PC-9 (cell line): ENCODE data around the gene SALL2. TPM values are rescaled to one million over a fixed set of nuclear protein-coding genes. Genes with fewer than 3 reads are reported as not detected.

Experiments
- total RNA-seq: library from RNA; stranded (reverse); gene quantifications from 2 replicates; pipeline ENCODE4 v1.2.3, GENCODE V29; 2021

Gene SALL2
- total RNA-seq, 1 experiment from 2014 or later = 10.9 TPM

Other genes starting within 250 kb of the SALL2 start
- 0.75 and 2.1 TPM in 2 replicates for gene RPGRIP1, start 246.3 kb downstream of the SALL2 start, total RNA-seq
- gene SUPT16H, start 142.3 kb downstream of the SALL2 start, total RNA-seq = 57.2 and 65.4 TPM in 2 replicates
- gene CHD8, start 70.2 kb downstream of the SALL2 start, total RNA-seq = 57.3 and 58.7 TPM in 2 replicates
- 12.2 and 12.8 TPM in 2 replicates for gene RAB2B, start 49.4 kb downstream of the SALL2 start, total RNA-seq
- gene TOX4, start 49.2 kb downstream of the SALL2 start, total RNA-seq = 32.9 and 50.6 TPM in 2 replicates
- gene METTL3, start 15.0 kb downstream of the SALL2 start, total RNA-seq = 27.9 and 30.7 TPM in 2 replicates
- not detected in 2 replicates for gene OR10G3, start 53.7 kb upstream of the SALL2 start, total RNA-seq
- not detected in 2 replicates for gene OR10G2, start 108.6 kb upstream of the SALL2 start, total RNA-seq
- not detected in 2 replicates for gene OR4E2, start 127.5 kb upstream of the SALL2 start, total RNA-seq
- gene OR4E1, start 147.5 kb upstream of the SALL2 start, total RNA-seq = not detected in 2 replicates